AG04449 (cell line): ENCODE data around the gene GMPR2.
A peak's percentile ranks its signal among the peaks of the same experiment; 100 is the strongest.

ENCODE experiments used
- CTCF ChIA-PET: fragments of 350-600 bp; formaldehyde crosslinking; extraction: SDS; loops from one replicate; lab custom pipeline; 2021; ENCODE audit warnings: antibody characterized with exemption; lab: Yijun Ruan, JAX
- POLR2A ChIA-PET: fragments of 400-600, 350-600 bp; formaldehyde crosslinking; extraction: SDS; loops from one replicate; lab custom pipeline; 2020; ENCODE audit warnings: antibody characterized with exemption, inconsistent platforms; lab: Yijun Ruan, JAX
- DNase-seq: peaks from one replicate; pipeline ENCODE4 v3.0.0-alpha.2; 2010; ENCODE audit warnings: low read depth, low spot score
- H3K4me3 ChIP-seq: 2 replicates; pipeline ENCODE4 v1.5.1; 2011; ENCODE audit warnings: low read depth, mild to moderate bottlenecking, control low read depth, low read length
- CTCF ChIP-seq: IDR thresholded peaks from one replicate; pipeline ENCODE4 v1.5.1; 2011; ENCODE audit warnings: mild to moderate bottlenecking, moderate library complexity, low read length, control low read depth, inconsistent platforms; ENCODE audit not compliant: insufficient read depth; ENCODE audit errors: missing control alignments

The GMPR2 gene

GRCh38 chr14:24224618-24225071 lies 8.1 kb upstream of the GMPR2 start:
- H3K4me3 ChIP-seq: no peak overlapping the region
- no peak for TF ChIP-seq CTCF
- ChIA-PET POLR2A (interaction anchor here (0.8 to 1.7 kb wide), 4 partner anchors 11 to 40 kb away, joined by 3 to 6 read pairs (median 4); partner anchors contain the start of genes CHMP4A and TINF2), CTCF (interaction anchor here (0.9 to 2.3 kb wide), 5 partner anchors 9 to 72 kb away, joined by 3 to 13 read pairs (median 8); partner anchors contain the start of genes CHMP4A and MDP1)
- no peak for DNase-seq

GRCh38 chr14:24226473-24226872 lies 6.3 kb upstream of the GMPR2 start:
- ChIA-PET POLR2A (no interaction called here), CTCF (interaction anchor here (1.5 to 2.4 kb wide), 2 partner anchors 16 to 71 kb away, joined by 10 to 12 read pairs; partner anchors contain the start of gene TINF2)
- DNase-seq: no peak
- no peak for TF ChIP-seq CTCF
- H3K4me3 ChIP-seq: no peak overlapping the region

GRCh38 chr14:24228902-24229301 lies 3.8 kb upstream of the GMPR2 start:
- ChIA-PET POLR2A (interaction anchor here (0.7 kb wide), 1 partner anchor 79 kb away, joined by 5 read pairs; no protein-coding TSS in a partner anchor), CTCF (interaction anchor here (0.9 to 2.4 kb wide), 4 partner anchors 14 to 138 kb away, joined by 4 to 10 read pairs (median 4); partner anchors contain the start of genes CHMP4A and TINF2)
- TF ChIP-seq CTCF: no peak
- no peak overlapping the region for H3K4me3 ChIP-seq
- DNase-seq: no peak

- TF ChIP-seq CTCF: no peak
- CTCF ChIA-PET: interaction anchor here (0.6 to 1.3 kb wide), 9 partner anchors 10 to 76 kb away, joined by 3 to 8 read pairs (median 4); partner anchors contain the start of genes CIDEB, DHRS1, MDP1 and NOP9
- peak overlapping the region; percentile 92 for H3K4me3 ChIP-seq
- POLR2A ChIA-PET: interaction anchor here (0.6 kb wide), 1 partner anchor 43 kb away, joined by 4 read pairs; the partner anchor contains the start of gene IPO4
- DNase-seq: no peak
Observed at GRCh38 chr14:24231263-24232120, 1.2 kb upstream of the GMPR2 start.

GRCh38 chr14:24232121-24232644 lies 546 bp upstream of the GMPR2 start, which contains the start of gene NEDD8:
TSS of gene NEDD8 (minus strand) at chr14:24232367. CDS start at chr14:24232267, 100 bp downstream.
- POLR2A ChIA-PET: interaction anchor here (1.0 to 2.2 kb wide), 2 partner anchors 10 to 37 kb away, joined by 3 to 16 read pairs; partner anchors contain the start of genes TINF2 and TM9SF1
- DNase-seq: peak; percentile 77
- TF ChIP-seq CTCF: no peak
- CTCF ChIA-PET: interaction anchor here (1.2 to 2.1 kb wide), 5 partner anchors 10 to 65 kb away, joined by 4 to 21 read pairs (median 4); partner anchors contain the start of genes MDP1 and TINF2
- peak within 1 kb of the TSS; percentile 92 for H3K4me3 ChIP-seq
